NCI-H146 (cell line): ENCODE results near the gene PADI3.
A peak's percentile ranks its signal among the peaks of the same experiment; 100 is the strongest.

Source experiments
- DNase-seq: peaks from one replicate; lab custom pipeline; 2025; lab: John Stamatoyannopoulos, UW

Gene PADI3

DNA sequence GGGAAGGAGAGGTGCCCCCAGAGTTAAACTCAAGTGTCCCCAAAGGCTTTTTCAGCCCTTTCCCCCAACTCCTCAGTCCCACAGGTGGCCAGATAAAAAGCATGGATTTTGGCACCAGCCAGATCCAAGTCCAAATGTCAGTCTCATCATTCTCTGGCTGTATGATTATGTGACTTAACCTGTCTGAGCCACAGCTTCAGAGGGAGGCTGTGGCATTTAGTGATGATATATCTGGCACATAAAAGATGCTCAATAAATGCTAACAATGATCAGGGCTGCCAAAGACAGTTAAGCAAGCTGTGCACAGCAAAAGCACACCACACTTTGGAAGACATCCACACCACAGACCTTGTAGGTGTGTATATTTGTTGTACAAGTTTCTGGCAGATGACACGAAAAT is 5.6 kb upstream of the PADI3 start:
- no peak for DNase-seq

DNA sequence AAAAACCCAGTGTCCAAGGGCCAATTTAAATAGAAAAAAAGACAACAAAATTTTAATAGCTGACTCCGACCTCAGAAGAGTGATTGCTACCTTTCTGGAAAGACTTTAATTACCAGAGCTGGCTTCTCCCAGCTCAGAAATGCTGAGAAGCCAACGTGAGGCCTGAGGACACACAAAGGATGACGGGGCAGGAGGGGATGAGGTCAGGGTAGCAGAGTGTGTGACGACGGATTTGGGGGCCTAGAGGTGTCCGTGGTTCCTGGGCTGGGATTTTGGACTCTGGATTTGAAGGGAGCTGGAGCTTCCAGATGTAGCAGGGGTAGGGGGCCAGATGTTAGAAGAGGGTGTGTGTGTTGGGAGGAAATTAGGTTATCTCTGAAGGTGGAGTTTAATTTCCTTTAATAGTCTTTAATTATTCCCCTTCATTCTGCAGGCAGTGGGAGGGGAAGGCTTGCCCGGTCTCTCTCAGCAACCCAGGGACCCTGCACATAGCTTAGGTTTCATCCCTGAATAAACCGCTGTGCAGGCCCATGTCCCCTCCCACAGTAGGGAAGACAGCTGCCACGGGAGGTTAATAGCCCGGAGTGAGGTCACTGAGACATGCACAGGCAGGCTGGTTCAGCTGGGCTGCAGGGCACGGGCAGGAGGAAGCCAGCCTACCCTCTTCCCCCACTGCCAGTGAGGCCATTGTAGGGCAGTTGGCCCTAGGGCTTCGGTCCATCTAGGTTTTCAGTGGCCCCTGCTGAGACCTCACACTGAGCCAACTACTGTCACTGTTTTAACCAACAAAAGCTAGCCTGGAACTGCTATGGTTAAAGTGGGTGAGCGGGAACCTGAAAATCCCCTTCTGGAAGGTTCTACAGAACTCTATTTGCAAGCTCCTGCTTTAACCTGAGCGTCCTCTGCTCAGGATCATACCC is 3.8 kb upstream of the PADI3 start:
- DNase-seq = peak; percentile 95

- no peak for DNase-seq
These were observed 3.0 kb upstream of the PADI3 start for GRCh38 chr1:17245816-17246325.

DNA sequence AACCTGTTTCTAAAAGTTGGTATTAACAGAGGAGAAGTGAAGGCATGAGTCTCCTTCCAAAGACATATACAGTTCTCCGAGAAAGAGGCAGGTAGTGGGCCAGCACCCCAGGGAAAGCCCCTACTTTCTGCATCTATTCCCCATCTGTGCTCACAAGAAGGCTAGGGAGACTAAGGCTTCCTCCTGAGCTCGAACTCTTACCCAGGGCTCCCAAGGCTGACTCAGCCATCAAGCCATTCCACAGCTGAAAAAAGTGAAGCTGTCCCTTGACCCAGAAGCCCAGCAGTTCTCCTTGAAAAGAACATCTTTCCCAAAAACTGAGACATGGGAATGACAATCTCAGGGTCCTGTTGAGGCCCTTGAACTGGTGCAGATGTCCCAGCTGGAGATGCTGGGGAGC is 1.9 kb upstream of the PADI3 start:
- DNase-seq = no peak

DNA sequence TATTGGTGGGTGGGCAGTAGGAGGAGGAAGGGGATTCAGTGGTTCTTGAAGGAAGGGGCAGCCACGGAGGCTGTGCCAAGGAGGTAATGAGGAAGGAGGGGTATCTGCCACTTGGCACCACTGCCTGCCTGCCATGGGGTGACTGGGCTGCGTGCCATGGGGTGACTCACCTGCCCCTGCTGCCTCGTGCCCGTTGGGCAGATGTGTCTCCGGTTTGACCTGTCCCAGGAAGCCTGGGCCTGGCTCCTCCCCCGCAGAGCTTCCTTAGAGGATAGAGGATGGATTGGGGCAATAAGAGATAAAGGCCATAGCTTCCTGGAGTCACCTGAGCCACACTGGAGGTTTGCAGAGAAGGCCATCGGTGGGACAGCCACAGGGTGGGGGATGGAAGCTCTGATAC is 1.7 kb downstream of the PADI3 start:
- DNase-seq = no peak

GRCh38 chr1:17251246-17251645 is 2.3 kb downstream of the PADI3 start:
- DNase-seq = no peak

- no peak for DNase-seq
These were observed 2.9 kb downstream of the PADI3 start for GRCh38 chr1:17251701-17252376.

GRCh38 chr1:17255336-17255735 is 6.4 kb downstream of the PADI3 start:
- no peak for DNase-seq

- DNase-seq = no peak
These were observed 9.3 kb downstream of the PADI3 start for GRCh38 chr1:17258116-17258757.

GRCh38 chr1:17258758-17259130 is 9.8 kb downstream of the PADI3 start:
- no peak for DNase-seq

GRCh38 chr1:17259233-17259873 is 10.5 kb downstream of the PADI3 start:
- no peak for DNase-seq

GRCh38 chr1:17260264-17260663 is 11.4 kb downstream of the PADI3 start:
- DNase-seq = no peak

DNA sequence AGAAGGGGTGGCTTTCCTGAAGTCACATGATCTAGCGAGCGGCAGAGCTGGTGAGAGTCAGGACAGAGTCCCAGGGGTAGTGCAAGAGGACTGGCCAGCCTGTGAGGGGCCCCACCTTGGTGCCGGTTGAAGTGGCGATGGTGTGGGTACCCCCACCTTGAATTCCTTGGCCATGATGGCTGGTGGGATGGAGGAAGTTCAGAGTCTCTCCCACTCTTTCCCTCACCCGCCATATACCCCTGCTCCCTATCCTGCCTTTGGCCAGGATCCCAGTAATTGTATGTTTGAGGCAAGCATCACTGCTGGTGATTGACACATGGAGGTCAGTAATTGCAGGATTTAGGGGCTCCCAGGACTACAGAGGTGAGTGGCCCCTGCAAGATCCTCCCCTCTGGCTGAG is 11.8 kb downstream of the PADI3 start:
- DNase-seq = no peak

- no peak for DNase-seq
These were observed 15.0 kb downstream of the PADI3 start for GRCh38 chr1:17263936-17264335.

DNA sequence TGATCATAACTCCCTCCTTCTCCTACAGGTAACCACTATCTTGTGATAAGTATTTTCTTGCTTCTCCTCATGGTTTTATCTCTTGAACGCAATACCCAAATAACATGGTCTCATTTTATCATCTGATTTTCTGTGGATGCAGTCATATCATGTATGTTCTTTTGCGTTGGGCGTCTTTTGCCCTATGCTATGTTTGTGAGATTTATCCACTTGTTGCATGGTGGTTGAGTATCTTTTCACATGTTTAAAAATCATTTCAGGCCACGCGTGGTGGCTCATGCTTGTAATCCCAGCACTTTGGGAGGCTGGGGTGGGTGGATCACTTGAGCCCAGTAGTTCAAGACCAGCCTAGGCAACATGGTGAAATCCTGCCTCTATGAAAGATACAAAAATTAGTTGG is 15.6 kb downstream of the PADI3 start:
- DNase-seq = no peak

DNA sequence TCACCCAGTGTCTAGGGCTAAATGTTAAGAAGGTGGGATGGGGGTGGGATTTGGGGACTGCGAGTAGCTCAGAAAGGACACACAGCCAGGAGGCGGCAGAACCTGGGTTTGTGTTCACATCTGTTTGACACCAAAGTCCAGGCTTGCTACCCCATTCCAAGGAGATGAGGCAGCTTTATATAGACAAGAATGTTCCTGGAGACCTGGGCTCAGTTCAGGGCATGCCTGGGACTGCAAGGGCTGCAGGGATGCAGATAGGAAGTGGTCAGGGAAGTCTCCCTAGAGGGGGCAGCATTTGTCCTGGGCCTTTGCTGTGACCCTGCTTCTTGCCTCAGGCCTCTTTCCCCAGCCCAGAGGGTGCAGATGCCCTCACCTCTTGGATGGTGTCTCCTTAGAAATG is 16.3 kb downstream of the PADI3 start:
- DNase-seq = no peak

- no peak for DNase-seq
These were observed 17.1 kb downstream of the PADI3 start for GRCh38 chr1:17265950-17266349.

DNA sequence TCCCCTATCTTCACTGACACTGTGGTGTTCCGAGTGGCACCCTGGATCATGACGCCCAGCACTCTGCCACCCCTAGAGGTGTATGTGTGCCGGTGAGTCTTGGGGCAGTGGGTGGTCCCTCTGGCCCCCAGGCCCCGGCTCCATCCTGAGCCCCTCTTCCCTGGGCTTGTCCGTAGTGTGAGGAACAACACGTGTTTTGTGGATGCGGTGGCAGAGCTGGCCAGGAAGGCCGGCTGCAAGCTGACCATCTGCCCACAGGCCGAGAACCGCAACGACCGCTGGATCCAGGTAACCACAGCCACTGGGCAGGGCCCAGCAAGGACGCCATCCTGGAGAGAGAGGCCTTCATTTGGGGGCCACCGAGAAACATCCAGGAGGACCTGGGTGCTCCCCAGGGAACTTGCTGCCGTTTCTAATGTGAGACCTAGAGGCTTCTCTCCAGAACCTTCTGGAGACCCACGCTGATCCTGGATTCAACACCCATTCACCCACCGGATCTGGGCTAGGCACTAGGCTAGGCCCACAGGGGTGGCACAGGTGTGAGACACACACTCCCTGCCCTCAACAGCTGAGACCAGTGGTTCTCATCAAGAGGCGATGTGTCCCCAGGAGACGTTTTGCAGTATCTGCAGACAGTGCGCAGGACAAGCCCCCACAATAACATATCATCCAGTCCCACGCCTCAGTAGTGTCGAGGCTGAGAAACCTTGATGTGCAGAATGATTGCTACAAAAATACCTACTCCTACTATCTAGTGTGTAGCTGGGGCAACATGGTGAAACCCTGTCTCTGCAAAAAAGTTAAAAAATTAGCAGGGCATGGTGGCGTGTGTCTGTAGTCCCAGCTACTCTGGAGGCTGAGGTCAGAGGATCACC is 22.2 kb downstream of the PADI3 start:
- DNase-seq = no peak

DNA sequence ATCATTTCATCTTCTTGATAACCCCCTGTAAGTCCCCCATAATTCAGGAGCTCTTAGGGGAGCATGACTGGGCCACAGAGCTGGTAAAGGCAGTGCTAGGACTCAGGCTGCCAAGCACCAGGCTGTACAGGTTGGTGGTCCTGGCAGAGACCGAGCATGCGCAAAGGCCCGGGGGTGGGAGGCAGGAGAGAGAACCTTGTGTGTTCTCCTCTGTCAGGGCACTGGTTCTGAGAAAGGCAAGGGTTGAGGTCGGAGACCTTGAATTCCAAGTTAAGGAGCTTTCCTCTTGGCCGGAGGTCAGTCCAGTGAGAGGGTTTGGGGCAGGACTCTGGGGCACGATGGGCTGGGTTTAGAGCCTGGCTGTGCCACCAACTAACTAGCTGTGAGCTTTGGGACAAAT is 23.2 kb downstream of the PADI3 start:
- no peak for DNase-seq

DNA sequence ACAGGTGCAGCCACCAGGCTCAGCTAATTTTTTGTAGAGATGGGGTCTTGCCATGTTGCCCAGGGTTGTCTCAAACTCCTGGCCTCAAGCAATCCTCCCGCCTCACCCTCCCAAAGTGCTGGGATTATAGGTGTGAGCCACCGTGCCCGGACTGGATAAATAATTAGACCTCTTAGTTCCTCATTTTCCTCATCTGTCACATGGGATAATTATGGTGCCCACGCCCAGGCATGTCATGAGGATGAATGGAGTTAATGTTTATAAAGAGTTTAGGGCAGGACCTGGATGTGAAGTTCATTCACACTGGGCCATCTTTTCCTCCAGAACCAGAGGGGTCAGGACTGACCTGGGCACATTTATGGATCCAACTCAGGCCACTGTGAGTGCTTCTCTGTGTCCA is 23.7 kb downstream of the PADI3 start:
- peak; percentile 9 for DNase-seq

DNA sequence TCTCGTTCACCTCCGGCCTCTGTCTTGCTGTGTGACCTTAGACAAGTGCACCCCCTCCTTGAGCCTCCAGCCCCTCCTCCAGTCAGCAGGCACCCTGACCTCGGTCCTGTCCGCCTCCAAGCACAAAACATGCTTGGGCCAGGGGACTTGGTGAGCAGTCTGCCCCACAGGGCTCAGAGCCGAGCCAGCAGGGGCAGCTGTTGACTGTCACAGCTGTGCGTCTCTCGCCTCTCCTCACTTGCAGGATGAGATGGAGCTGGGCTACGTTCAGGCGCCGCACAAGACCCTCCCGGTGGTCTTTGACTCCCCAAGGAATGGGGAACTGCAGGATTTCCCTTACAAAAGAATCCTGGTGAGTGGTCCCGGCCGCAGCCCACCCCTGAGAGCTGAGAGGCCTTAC is 24.2 kb downstream of the PADI3 start:
- DNase-seq = no peak
